COLO668 (cell line): ENCODE data around the gene TLR1.
"Not testable (repeated sequence)": the region's sequence is repeated elsewhere in the genome, so short reads cannot be mapped to it uniquely, and the experiment has no call there.

ENCODE experiments used
- DNase-seq: peaks from one replicate; lab custom pipeline; 2025; ENCODE audit not compliant: unreplicated experiment; lab: John Stamatoyannopoulos, UW

The TLR1 gene

DNA sequence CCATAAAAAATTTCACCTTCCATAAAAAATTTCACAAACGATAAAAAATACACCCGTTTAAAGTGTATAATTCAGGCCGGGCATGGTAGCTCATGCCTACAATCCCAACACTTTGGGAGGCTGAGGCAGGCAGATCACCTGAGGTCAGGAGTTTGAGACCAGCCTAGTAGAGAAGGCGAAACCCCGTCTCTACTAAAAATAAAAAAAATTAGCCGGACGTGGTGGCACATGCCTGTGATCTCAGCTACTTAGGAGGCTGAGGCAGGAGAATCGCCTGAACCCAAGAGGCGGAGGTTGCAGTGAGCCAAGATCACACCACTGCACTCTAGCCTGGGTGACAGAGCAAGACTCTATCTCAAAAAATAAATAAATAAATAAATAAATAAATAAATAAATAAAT lies 1.7 kb upstream of the TLR1 start:
- DNase-seq: not testable (repeated sequence)

DNA sequence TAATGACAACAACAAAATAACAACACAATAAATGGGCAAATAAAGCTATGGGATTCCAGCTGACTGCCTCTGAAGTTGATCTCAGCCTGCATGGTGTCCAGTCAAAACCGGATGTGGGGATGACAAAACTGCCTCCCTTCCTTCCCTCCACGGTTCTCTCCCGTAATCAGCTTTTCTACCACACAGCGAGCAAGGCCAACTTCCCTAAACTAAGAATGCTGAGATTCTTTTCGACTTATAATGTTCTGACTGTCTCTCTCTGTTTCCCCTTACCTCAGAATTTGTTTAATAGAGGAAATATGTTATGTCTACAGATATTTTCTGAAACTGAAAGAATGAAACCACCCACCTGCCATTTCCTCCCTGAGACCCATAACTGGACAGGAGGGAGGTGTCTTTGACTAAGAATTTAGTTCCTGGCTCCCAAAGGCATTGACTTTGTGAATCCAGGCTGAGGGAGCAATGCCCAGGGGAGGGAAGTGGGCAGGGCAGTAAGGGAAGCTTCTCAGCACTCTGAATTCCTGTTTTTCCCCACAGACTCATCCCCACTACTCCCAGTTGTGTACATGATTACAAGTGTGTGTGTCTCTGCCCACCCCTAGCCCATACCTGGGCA lies 1.0 kb upstream of the TLR1 start:
- DNase-seq: no peak

DNA sequence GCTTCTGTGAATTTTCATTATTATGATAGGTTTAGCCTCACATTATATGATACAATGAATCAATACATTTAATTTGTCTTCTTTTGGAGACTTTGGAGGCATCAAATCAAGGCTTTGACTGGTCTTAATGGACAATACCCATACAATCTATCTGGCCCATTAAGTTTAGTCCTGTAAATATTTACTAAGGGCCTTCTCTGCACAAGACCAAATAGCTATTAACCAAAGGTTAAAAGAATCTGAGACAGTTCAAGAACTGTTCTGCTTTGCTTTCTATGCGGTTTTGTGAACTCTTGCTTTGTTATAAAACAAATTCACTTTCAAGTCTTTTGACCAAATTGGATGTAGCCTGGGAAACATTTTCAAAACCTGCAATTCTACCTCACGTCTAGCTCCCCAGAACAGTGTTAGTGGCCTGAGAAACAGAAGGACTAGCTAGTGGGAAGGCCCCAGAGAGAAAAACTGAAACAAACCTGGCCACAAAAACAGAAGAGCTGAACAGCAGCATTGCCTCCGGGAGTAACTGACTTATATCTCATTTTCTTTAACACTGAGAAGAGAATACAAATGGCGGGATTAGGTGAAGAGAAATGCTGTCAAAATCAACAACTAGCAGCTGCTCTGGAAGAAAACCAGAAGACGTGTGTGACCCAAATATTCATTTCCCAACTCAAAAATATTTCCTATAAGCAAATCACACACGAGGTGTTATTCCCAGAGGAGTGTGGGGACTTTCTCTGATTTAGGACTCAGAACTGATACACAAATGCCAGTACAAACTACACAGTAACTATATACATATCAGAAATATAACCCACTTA lies 548 bp downstream of the TLR1 start:
- DNase-seq: no peak

DNA sequence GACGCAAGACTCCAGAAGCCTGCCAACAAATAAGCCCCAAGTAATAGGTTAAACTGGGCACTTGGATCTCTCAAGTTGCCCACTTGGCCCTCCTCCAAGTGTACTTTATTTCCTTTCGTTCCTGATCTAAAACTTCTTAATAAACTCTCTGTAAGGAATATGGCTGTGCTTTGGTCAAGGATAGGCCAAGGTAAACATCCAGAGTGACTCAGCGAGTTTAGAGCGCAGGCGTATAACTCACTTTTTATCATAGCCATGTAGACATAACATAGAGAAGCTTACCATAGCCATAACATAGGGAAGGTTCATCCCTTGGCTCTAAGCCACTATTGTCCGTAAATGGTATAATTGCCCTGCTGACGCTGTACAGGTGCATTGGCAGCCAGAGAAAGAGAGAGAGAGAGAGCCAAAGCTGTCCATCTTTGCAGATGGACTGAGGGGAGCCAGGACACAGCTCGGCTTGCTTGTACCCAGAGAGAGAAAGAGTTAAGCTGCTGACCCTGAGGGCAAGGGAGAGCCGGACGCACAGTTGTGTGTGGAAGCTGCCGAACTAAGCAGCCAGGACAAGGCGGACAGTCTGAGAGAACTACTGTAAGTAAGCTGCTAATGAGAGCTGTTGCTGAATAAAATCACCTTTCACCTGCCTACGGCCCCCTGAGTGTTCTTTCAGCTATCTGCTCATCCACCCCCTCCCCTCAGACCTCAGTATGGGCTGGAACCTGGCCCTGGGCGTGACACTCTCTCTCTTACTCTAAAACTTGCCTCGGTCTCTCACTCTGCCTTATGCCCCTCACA lies 1.8 kb downstream of the TLR1 start:
- DNase-seq: no peak

DNA sequence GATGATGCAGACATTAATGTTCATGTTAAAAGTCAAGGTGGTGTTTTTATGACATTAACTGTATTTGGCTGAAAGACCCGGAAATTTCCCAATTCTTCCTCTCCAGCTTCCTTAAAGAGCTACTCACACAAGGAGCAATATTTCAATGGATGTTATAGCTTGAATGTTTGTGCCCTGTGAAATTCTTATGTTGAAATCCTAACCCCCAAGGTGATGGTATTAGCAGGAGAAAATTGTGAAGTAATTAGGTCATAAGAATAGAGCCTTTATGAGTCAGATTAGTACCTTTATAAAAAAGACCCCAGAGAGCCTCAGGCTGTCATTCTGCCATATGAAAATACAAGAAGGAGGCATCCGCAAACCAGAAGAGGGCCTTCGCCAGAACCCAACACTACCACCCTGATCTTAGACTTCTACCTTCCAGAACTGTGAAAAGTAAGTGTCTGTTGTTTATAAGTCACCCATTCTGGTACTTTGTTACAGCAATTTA lies 3.6 kb downstream of the TLR1 start:
- DNase-seq: no peak

DNA sequence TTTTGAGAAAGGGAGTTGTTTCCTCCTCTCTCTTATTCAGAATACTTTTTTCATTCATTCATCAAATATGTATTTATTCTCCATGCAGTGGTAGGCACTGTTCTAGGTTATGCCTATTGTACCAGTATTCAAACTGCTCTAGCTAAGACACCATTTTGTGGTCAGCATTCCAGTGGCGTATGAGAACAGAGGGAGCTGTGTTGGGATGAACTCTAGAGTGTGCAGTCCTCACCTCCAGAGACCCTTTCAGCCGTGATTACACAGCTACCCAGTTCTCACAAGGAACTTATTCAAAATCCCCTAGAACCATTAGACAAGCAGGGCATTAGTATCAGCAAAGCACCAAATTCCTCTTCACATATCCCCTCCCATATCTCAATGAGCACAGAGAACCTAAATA lies 4.2 kb downstream of the TLR1 start:
- no peak for DNase-seq

DNA sequence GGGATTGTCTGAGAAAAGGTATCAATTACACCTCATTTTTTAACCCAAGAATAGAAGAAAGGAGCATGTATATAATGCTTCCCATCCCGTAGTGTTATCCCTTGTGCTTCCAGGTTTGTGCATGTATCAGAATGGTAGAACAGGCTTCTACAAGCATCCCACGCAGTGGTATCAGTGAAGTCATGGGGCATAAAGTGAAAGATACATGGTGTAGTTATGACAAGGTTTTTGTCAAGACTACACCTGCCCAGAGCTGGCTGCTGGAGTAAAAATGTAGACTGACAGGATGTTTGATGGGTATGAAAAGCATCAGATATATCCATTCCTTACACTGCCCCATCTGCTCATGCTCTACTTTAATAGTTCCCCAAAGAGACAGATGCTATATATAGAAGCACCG lies 9.5 kb downstream of the TLR1 start:
- no peak for DNase-seq

DNA sequence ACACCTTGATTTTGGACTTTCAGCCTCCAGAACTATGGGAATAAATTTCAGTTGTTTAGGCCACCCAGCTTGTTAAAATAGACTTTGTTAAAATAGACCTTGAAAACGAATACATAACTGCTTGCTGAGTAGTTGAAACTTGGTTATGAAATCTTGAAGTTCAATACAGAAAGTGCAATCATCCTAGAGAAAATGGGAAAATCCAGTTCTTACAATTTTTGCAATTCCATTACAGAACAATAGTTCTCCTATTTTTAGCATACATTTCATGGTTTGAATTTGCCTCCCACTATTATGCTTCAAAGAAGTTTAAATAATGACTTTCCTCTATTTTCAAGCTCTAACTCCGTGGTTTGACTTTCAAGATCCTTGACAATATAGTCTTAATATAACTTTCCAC lies 10.5 kb downstream of the TLR1 start:
- DNase-seq: no peak

DNA sequence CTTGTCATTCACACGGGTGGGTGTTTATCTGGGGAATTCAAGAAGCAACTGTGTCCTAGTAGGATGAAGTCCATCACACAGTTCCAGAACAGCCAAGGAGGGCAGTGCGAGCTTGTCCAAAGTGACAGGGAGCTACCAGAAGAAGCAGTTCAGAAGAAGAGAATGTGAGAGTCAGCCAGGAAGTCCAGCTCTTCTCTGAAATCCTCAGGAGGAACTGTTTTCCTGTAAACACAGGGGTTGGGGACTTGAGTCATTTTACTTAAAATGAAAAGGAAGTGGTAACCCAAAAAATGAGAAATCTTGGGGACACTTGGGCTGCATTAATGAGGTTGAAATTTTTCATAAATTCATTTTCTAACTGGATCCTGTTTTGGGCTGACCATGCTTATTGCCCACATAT lies 13.6 kb downstream of the TLR1 start:
- no peak for DNase-seq

DNA sequence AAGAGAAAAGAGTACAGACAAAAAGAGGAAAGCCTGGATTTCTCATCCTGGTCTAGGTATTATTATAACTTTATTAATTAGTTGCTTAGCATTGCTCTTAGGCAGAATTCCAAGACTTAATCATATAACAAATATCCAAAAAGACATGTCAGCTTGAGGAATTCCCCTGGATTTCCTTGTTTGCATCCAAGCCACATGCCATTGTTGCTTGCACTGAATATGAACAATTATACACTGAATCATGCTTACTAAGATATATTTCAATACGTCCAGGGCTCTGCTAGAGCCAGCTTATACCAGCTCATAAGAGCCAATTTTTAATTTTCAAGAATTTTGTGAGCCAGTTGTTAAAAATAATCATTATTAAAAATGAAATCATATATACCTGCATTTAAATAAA lies 16.3 kb downstream of the TLR1 start:
- DNase-seq: no peak

DNA sequence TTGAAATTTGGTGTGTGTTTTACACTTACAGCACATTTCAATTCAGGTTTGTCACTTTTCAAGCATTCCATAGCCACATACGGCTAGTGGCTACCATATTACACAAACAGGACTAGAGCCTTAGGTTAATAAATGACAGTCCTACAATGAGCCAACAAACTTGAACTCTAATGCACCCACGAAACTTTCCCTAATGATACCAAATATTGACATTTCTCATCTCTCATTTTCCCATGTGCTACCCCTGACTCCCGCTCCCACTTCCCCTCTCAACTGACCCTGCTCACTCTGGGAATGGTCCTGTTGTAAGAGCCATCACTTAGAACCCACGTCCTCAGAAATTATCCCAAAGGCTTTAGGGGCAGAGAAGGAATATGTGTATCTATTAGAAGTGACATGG lies 16.9 kb downstream of the TLR1 start:
- DNase-seq: no peak

DNA sequence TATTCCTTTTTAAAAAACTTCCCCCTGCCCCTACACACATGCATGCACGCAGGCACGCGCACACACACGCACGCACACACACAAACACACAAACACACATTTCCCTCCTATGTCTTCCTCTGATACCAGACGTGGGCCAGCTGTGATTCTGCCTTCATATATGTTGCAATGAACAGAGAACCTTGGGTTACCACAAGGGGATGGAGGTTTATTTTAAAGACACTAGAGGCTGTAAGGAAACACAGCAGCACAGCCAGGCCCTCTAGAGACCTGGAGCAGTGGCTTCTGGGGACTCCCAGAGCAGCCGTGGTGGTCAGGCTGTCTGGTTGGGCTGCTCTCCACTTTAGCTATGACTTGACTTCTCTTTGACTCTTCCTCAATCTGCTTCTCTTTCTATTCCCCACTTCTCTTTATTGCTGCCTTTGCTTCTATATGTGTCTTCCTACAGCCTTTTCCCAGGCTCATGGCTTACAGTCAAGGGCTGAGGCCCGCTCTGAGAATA lies 18.6 kb downstream of the TLR1 start:
- no peak for DNase-seq

DNA sequence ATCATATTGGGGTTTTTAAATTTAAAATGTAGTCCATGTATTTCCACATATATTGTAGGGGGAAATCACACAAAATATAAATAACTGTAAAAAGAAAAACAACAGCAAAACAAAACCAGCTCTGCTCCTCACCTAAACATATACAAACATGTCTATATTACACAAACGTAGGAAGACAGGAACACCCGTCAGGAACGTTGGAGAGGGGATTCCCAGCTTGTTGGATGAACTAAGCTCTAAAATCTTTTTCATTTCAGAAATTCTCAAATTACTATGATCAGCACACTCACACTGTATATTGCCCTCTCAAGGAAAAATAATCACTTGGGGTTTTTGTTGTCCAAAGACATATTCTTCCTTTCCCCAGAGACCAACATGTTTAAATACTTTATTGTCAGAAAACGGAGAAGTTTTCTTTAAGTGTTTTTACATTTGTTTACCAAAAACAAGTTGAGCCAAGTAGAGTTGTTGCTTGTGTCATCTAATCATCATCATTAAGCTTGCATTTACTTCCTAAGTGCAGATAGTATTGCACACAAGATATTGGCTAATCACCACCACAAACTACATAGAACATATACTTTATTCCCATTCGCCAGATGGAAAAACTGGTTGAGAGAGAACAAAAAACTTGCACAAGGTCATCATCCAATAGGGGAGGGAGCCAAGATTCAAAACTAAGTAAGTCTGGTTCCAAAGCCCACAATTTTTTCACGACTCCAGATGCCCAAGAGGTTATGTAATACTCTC lies 19.4 kb downstream of the TLR1 start:
- DNase-seq: no peak

DNA sequence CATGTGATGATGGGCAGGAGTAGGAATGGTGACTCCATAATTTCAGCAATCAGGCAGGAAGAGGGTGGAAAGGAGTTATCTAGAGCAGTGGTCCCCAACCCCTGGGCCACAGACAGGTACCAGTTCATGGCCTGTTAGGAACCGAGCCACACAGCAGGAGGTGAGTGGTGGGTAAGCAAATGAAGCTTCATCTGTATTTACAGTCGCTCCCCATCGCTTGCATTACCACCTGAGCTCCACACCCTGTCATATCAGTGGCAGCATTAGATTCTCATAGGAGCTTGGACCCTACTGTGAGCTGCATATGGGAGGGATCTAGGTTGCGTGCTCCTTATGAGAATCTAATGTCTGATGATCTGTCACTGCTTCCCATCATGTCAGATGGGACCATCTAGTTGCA lies 20.4 kb downstream of the TLR1 start:
- no peak for DNase-seq

DNA sequence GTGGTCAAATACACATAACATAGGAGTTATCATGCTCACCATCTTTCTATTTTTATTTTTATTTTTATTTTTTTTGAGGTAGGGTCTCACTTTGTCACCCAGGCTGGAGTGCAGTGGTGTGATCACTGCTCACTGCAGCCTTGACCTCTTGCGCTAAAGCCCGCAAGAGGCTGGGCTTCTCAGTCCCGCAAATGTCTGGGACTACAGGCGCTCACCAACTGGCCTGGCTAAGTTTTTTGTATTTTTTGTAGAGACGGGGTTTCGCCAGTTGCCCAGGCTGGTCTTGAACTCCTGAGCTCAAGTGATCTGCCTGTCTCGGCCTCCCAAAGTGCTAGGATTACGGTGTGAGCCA lies 21.5 kb downstream of the TLR1 start:
- no peak for DNase-seq

DNA sequence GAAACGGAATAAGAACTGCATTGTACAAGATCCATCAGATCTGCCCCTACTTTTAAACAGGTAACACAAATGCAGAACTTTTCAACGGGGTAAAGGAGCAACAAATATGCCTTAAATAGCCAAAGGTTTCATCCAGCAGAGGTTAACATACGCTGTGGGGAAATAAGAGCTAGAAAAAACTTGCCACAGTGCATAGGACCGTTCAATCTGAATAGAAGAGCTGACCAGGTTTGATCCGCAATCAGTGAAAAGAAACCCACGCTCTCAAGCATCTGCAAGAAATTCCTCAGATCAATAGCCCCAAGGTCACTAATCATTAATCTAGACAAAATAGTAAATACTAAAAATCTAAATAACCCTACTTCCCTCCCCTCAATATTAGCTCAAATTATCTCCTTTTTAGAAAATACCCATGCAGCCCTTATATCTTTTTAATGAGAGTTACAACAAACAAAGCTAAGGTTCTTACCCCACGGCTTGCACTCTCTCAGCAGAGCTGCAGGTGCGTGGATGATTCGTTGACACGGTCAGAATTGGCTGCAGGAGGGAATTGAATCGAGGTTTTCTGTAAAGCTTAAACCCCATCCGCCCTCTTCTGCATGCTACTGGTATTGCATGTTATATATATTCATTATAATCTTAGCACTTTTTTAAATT lies 22.0 kb downstream of the TLR1 start, which contains the start of gene TLR10:
Gene TLR10, minus strand, starts transcription at position 539 of the 657 bp plus-strand sequence. CDS start 7,400 bp downstream, outside the sequence.
- DNase-seq: peak; percentile 41

DNA sequence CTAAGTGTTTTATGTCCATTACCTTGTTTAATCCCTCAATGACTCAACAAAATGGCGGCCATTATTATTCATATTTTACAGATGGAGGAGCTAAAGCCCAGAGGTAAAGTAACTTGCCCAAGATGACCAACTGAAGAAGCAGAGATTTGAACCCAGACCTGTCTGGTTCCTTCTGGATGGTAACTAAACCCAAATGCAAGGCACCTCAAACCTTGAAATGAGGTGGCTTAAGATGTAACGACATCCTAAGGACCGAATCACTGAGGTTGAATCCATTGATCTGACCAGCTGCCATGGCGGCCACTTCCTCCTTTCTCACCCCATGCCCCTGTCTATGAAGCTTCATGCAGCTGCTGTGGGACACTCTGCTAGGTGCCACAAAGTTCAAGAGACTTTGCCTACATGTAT lies 22.7 kb downstream of the TLR1 start:
- DNase-seq: no peak

DNA sequence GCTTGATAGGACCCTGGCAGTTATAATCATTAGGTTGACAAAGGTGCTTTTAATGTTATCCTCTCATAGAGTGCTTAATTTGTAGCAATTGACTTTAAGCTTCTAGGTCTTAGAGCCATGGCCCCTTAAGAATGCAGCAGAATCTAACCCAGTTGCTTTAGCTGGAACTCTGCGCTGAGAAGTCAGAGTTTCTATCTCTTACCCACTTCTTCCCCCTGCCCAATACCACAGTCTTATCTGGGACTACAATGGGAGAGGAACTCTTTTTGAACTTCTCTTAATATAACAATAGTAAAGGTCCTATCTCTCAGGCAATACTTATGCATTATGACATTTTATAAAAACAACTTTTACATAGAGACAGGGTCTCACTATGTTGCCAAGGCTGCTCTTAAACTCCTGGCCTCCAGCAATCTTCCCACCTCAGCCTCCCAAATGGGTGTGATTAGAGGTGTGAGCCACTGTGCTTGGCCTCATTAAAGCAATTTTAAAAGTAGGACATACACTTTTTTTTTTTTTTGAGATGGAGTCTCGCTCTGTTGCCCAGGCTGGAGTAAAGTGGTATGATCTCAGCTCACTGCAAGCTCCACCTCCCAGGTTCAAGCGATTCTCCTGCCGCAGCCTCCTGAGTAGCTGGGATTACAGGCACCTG lies 23.6 kb downstream of the TLR1 start:
- DNase-seq: no peak

DNA sequence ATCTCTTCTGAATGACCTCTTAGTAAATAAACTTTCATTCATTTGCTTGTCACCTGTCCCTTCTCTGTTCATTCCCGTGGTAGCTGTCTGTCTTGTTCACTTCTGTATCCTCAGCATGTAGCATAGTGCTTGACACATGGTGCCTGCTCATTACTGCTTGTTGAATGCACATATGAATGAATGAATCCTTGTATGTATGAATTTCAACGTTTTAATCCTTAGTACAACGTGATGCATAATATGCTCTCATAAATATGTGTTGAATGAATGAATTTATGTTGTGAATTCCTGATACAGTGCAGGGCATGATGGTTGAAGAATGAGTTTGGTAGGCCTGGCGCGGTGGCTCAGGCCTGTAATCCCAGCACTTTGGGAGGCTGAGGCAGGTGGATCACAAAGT lies 24.8 kb downstream of the TLR1 start:
- no peak for DNase-seq

DNA sequence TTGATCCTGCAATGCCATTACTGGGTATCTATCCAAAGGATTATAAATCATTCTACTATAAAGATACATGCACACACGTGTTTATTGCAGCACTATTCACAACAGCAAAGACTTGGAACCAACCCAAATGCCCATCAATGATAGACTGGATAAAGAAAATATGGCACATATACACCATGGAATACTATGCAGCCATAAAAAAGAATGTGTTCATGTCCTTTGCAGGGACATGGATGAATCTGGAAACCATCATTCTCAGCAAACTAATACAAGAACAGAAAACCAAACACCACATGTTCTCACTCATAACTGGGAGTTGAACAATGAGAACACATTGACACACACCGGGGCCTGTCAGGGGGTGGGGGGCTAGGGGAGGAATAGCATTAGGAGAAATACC lies 26.7 kb downstream of the TLR1 start:
- DNase-seq: not testable (repeated sequence)
